Measurements from ENCODE around the gene FGF14. TPM values are rescaled to one million over a fixed set of nuclear protein-coding genes. Genes with fewer than 3 reads are reported as not detected.

The FGF14 gene
- total RNA-seq, 4 donors from 2014 or later = 0.04 to 1.4 (median 0.38) TPM

DNA sequence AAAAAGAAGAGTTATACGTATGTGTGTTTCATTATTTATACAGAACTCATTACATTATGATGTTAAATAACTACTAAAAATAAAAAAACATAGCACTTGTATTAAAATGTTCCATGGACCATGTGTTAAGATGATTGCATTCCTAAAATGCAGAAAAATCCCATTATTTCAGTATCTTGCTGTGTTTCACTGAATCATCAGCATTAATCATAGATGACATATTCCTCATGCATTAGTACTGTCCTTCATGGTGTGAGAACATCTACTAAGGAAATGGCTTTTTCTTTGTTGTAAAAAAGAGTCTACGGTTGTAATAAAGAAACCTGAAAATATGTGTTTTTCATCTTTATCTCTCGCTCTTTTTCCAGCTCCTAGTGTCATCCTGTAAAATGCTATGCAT, 416.5 kb downstream of the FGF14 start:
- Histone ChIP-seq H3K4me3 (replicated peaks in 1 of 3) (no peak overlapping the region), H3K27ac (no peak overlapping the region), H3K9me3 (no peaks in the 10 kb centered on the region), H3K4me1 (no peaks in the 10 kb centered on the region), H3K27me3 (no peaks in the 10 kb centered on the region), H3K36me3 (no peaks in the 10 kb centered on the region)
- WGBS, 2 donors = 81 to 87% methylated on average over 3 of the region's 3 CpGs
- DNase-seq = no peak
- intact Hi-C loops (cut with DNase I) = no loop called here
- no peak for TF ChIP-seq POLR2A (IDR thresholded peaks at IDR 0.05)
- TF ChIP-seq, protein P1, sequence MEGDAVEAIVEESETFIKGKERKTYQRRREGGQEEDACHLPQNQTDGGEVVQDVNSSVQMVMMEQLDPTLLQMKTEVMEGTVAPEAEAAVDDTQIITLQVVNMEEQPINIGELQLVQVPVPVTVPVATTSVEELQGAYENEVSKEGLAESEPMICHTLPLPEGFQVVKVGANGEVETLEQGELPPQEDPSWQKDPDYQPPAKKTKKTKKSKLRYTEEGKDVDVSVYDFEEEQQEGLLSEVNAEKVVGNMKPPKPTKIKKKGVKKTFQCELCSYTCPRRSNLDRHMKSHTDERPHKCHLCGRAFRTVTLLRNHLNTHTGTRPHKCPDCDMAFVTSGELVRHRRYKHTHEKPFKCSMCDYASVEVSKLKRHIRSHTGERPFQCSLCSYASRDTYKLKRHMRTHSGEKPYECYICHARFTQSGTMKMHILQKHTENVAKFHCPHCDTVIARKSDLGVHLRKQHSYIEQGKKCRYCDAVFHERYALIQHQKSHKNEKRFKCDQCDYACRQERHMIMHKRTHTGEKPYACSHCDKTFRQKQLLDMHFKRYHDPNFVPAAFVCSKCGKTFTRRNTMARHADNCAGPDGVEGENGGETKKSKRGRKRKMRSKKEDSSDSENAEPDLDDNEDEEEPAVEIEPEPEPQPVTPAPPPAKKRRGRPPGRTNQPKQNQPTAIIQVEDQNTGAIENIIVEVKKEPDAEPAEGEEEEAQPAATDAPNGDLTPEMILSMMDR (IDR thresholded peaks at IDR 0.05) = no peak

DNA sequence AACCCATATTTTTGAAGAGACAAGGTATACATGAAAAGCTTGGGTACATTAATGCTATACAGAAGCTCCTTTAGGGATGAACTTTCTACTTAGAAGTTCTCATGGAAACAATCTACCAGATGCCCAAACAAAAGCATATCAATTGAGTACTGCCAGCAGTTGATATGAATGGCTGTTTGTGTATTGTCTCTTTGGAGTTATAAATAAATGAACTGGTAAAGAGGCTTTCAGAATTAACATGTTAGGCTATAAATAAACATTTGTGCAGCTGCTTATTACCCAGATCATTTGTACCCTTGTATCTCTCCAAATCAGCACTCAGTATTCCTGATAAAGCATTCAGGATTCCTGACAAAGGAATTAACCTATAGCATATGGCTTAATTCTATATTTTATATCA, 418.9 kb downstream of the FGF14 start:
- TF ChIP-seq, protein P1 (IDR thresholded peaks at IDR 0.05) = no peak
- no peak for TF ChIP-seq POLR2A (IDR thresholded peaks at IDR 0.05)
- intact Hi-C loops (cut with DNase I) = no loop called here
- Histone ChIP-seq H3K4me1 (no peaks in the 10 kb centered on the region), H3K27ac (no peak overlapping the region), H3K4me3 (replicated peaks in 1 of 3) (no peak overlapping the region), H3K9me3 (no peaks in the 10 kb centered on the region), H3K36me3 (no peaks in the 10 kb centered on the region), H3K27me3 (no peaks in the 10 kb centered on the region)
- no peak for DNase-seq

DNA sequence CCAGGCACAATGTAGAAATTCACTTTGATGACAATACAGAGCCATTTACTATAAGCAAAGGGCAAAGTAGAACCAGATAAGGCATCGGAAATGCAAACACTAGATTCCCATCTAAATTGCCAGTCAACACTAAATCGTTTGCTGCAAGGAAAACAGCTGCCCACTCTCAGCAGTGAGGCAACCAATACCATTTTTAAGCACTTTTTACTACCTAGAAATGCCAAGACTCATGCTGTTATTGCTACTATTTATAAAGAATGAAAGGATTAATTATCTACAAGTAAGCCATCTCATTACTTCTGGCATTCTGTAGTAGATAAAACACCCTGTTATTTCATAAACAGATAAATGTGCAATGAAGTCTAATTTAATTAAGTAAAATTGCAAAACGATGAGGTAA, 422.0 kb downstream of the FGF14 start:
- WGBS, 2 donors = 42 to 43% methylated on average over 3 of the region's 3 CpGs
- no peak for TF ChIP-seq POLR2A (IDR thresholded peaks at IDR 0.05)
- TF ChIP-seq, protein P1 (IDR thresholded peaks at IDR 0.05) = no peak
- H3K9me3 ChIP-seq = no peaks in the 10 kb centered on the region
- no peak overlapping the region for H3K4me3 ChIP-seq (replicated peaks in 1 of 3)
- intact Hi-C loops (cut with DNase I) = no loop called here
- H3K27me3 ChIP-seq = no peaks in the 10 kb centered on the region
- DNase-seq = no peak
- no peaks in the 10 kb centered on the region for H3K4me1 ChIP-seq
- no peaks in the 10 kb centered on the region for H3K36me3 ChIP-seq
- no peak overlapping the region for H3K27ac ChIP-seq

DNA sequence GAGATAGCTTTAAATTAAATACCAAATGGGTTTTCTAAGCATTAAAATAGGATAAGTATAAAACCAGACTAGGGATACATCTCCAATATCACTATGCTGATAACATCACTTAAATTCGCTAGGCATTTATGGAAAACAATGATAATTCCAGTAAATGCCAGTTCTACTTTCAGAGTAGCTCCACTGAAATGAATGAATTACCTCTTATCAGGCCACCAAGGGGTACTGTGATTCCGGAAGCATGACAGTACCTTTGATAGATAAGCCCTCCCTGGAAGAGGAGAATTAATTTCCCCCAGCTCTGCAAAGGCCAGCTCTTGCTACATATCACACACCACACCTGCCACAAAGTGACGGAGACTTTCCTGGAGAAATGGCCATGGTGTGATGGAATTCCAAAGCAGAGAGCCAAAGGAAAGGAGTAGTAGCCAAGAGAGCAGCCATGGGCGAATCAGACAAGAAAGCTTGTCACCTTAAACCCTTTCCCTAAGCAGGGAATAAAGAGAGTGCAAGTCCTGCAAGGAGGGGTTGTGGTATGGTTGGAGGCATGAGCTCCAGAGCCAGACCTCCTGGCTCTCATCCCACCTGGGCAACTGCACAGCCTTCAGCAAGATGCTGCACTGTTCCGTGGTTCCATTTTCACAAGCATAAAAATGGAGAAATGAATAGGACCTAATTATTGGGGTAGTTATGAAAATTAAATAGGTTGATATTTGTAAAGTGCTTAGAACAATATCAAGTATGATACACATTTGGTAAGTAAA, 423.1 kb downstream of the FGF14 start:
- no peak for DNase-seq
- 72 to 77% methylated on average over 5 of the region's 5 CpGs for WGBS, 2 donors
- no peaks in the 10 kb centered on the region for H3K4me1 ChIP-seq
- TF ChIP-seq, protein P1 (IDR thresholded peaks at IDR 0.05) = no peak
- no peak for TF ChIP-seq POLR2A (IDR thresholded peaks at IDR 0.05)
- no peak overlapping the region for H3K27ac ChIP-seq
- H3K36me3 ChIP-seq = no peaks in the 10 kb centered on the region
- intact Hi-C loops (cut with DNase I) = no loop called here
- no peaks in the 10 kb centered on the region for H3K9me3 ChIP-seq
- no peaks in the 10 kb centered on the region for H3K27me3 ChIP-seq
- H3K4me3 ChIP-seq (replicated peaks in 1 of 3) = no peak overlapping the region

DNA sequence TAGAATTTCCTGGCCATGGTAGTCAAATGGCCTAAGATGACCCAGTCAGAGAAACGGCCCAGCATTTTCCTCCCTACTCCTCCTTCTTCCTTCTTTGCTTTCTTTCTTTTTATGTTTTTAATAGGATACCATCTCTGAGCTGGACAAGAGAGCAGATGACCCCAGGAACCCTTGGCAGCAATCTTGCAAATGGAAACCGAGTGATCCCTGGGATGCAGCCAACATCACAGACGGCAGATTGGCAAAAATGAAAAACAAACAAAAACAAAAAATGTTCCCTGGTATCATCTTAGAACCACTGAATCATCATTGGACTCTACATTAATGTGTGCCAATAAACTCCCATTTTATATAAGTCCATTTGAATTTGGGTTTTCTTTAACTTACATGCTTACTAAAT, 424.4 kb downstream of the FGF14 start:
- H3K27ac ChIP-seq = no peak overlapping the region
- no peaks in the 10 kb centered on the region for H3K27me3 ChIP-seq
- H3K9me3 ChIP-seq = no peaks in the 10 kb centered on the region
- WGBS, 2 donors = 52 to 61% methylated on average over 3 of the region's 3 CpGs
- H3K4me3 ChIP-seq (replicated peaks in 1 of 3) = no peak overlapping the region
- TF ChIP-seq, protein P1 (IDR thresholded peaks at IDR 0.05) = no peak
- no peak for TF ChIP-seq POLR2A (IDR thresholded peaks at IDR 0.05)
- no peaks in the 10 kb centered on the region for H3K4me1 ChIP-seq
- DNase-seq = no peak
- intact Hi-C loops (cut with DNase I) = no loop called here
- H3K36me3 ChIP-seq = no peaks in the 10 kb centered on the region
